COLO668 (cell line): ENCODE measurements around the gene DDX54.
A peak's percentile ranks its signal among the peaks of the same experiment; 100 is the strongest.

Experiments used
- DNase-seq: peaks from one replicate; lab custom pipeline; 2025; ENCODE audit not compliant: unreplicated experiment; lab: John Stamatoyannopoulos, UW

DDX54 gene

DNA sequence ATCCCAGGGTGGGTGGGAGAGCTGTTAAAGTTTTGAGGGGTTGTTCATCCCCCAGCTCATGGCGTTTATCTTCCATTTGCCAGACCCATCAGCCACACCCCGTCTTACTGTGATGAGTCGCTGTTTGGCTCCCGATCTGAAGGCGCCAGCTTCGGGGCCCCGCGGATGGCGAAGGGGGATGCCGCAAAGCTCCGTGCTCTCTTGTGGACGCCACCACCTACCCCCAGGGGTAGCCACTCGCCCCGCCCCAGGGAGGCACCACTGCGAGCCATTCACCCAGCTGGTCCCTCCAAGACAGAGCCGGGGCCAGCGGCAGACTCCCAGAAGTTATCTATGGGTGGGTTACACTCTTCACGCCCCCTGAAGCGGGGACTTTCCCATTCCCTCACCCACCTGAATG is 5.9 kb upstream of the DDX54 start:
- no peak for DNase-seq

DNA sequence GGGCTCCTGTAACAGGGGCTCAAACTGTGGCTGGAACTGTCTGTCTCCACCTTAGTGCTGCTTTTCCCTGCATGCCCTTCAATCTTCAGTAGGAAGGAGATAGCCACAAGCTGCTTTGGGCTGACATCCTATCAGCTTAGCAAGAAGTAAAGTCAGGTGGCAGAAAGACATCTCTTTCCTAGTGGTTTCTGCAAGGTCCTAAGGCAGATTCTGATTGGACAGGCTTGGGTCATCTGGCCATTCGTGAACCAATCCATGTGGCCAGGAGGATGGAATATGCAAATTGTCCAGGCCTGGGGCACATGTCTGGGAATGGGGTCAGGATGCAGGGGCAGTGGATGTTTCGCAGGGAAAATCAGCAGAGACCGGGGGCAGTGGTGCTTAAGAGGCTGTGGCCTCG is 5.5 kb upstream of the DDX54 start:
- DNase-seq, result no peak

DNA sequence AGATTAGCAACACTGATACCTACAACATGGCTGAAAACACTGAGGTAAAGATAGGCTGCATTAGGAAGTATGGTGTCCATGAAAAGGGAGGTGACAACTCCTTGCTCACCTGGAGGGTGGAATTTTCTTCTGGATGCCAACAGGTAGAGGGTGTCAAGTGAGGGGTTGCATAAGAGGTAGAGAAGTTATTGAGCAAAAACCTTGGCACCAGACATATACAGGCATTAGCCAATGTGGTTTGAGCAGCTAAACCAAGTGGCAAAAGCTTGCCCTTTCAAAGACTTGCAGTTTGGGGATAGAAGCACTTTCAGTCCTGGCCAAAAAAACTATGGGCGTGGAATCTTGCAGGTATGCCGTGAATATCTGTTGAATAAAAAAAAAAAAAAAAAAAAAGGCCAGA is 4.1 kb upstream of the DDX54 start:
- DNase-seq, result no peak

DNA sequence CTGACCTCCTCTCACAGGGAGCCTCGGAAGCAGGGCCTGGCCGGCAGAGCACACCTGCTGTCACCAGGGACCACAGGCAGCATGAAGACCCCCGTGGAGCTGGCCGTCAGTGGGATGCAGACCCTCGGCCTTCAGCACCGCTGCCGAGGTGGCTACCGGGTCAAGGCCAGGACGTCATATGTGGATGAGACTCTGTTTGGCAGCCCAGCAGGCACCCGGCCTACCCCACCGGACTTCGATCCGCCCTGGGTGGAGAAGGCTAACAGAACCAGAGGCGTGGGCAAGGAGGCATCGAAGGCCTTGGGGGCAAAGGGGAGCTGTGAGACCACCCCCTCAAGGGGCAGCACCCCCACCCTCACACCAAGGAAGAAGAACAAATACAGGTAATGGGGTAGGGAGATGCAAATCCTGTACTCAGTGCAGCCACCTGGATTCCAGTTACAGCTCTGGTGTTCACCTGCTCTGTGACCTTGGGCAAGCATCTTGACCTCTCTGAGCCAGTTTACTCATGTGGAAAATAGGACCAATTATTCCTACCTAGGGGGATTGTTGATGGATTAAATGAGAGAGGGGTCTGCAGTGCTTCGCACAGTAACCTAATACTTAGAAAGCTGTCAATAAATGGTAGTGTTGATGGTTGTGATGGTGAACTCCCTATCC is 1.5 kb upstream of the DDX54 start:
- DNase-seq, result no peak

GRCh38 chr12:113186033-113186365 is 721 bp upstream of the DDX54 start:
- DNase-seq, result no peak

DNA sequence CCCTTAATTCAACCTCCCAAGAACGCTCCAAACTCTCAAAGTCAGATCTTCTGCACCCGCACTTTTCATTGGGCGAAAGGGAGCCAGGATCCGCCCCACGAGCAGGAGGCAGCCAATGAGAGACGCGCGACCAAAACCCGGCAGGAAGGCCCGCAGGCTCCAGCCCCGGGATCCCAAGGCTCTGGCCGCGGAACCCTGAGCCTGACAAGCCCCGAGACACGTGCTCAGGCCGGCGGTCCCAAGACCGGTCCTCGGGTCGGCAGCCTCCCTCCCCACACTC is 438 bp downstream of the DDX54 start:
- peak; percentile 90 for DNase-seq

DNA sequence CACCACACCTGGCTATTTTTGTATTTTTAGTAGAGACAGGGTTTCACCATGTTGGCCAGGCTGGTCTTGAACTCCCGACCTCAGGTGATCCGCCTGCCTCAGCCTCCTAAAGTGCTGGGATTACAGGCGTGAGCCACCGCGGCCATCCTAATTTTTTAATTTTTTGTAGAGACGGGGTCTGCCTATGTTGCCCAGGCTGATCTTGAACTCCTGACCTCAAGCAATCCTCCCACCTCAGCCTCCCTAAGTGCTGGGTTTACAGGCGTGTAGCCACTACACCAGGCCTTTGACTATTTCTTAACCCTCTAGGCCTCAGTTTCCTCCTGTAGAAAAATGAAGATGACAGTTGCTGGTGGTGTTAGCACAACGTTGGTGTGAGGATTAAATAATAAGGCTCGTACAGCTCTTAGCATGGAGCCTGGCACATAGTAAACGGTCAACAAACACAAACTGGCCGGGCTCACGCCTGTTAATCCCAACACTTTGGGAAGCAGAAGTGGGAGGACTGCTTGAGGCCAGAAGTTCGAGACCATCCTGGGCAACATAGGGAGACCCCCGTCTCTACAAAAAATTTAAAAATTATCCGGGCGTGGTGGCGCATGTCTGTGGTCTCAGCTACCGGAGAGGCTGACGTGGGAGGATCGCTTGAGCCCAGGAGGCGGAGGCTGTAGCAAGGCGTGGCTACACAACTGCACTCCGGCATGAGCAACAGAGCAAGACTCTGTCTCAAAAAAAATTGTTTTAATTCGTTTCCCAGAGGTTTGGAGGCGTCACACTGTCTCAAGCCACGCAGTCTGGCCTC is 979 bp downstream of the DDX54 start:
- peak; percentile 67 for DNase-seq

DNA sequence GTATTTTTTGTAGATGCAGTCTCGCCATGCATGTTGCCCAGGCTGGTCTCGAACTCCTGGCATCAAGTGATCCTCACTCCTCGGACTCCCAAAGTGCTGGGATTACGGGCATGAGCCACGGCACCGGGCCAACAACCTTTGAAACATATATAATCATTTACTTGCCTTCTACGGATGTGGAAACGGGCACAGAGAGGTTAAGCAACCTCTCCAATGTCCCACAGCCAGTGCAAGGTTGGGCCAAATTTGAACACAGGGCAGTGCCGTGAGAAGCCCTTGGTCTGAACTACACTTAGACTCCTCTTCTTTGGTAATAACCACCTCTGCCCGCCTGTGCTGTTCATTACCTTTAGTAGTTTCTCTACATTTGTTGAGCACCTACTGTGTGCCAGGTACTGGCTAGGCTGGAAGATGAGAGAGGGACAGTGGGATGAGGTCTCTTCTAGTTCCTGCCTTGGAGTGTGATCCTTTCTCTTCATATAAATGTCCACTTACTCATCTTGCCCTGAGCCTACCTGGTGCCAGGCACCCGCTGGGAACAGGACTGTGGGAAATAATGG is 2.2 kb downstream of the DDX54 start:
- no peak for DNase-seq

DNA sequence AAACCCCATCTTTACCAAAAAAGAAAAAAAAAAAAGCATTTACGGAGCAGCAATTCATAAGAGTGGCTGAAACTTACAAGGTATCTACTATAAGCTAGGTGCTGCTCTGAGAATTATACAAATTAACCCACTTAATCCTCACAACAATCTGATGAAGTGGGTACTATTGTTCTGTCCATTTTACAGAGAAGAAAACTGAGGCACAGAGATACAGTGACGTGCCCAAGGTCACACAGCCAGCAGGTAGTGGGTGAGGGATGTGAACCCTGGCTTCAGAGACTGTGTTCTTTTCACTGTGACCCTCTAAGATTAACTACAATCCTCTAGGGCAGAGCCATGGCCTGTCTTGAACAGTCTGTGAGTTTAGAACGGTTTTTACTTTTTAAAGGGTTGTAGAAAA is 3.3 kb downstream of the DDX54 start:
- no peak for DNase-seq

DNA sequence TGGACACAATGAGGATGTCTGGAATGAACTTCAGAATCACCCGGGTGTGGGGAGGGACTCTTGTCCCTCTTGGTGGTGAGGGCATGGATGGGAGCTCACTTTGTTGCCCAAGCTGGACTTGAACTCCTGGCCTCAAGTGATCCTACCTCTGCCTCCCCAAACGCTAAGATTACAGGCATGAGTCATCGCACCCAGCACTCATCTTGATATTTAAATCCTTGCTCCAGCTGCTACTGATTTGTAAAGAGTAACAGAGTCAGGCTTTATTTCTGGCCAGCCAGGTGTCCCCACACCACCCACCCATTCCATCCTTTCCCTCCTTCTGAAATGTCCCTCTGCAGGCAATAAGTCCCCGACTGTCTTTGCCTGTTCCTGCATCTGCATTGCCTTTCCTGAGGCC is 4.9 kb downstream of the DDX54 start:
- no peak for DNase-seq

- DNase-seq, result no peak
Observed at GRCh38 chr12:113179023-113179422, 6.3 kb downstream of the DDX54 start.

DNA sequence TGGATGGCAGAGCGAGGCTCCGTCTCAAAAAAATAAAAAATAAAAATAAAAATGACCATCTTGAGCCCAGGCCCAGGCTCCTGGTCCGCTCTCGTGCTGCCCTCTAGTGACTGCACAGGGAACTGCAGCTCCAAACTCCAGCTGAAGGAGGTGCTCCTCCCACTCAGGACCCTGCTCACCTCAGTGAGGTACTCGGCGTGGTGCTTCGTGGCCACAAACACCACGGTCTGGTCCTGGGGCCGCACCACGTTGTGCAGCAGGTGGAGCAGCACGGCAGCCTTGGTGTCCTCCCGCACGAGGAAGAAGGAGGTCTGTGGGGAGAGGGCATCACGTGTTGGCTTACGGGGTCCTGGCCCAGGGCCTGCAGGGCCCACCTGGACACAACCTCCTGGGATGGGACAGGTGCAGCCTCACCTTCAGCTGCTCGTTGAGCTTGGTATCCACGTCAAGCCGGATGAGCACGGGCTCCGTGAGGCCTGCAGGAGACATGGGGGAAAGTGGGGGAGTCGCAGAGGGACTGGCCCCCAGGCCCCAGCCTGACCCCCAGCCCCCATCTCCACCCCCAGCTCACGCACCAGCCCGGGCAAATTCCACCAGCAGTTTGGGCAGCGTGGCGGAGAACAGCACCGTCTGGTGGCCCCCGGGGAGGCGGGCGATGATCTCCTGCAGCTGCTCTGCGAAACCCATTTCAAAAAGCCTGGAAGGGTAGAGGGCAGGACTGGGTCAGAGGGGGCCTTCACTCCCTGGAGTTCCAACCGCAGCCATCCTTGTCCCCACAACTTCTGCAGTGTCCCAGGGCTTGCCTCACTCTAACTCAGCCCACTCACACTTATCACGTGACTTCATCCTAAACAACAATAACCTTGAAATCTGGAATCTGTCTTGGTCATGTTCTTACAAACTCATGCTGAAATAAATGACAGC is 10.6 kb downstream of the DDX54 start:
- peak; percentile 69 for DNase-seq

DNA sequence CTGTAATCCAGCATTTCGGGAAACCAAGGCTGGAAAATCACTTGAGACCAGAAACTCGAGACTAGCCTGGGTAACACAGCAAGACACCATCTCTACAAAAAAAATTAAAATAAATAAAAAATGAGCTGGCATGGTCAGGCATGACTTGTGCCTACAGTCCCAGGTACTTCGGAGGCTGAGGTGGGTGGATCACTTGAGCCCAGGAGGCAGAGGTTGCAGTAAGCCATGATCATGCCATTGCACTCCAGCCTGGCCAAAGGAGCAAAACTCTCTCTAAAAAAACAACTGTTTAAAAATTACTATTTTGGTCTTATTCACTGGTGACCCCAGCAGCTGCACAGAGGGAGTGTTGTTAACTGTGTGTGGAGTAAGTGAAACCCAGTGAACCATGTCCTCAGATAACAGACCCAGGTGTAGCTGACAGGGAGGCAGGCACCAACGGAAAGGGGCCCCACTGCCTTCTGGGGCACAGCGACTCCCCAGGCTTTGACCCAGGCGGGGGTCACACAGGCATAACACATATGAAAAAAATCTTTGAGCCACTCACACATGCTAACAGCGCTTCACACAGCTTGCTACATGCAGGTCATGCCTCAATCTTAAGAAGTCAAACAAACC is 12.1 kb downstream of the DDX54 start:
- DNase-seq, result no peak

GRCh38 chr12:113172185-113172584 is 13.1 kb downstream of the DDX54 start:
- no peak for DNase-seq

DNA sequence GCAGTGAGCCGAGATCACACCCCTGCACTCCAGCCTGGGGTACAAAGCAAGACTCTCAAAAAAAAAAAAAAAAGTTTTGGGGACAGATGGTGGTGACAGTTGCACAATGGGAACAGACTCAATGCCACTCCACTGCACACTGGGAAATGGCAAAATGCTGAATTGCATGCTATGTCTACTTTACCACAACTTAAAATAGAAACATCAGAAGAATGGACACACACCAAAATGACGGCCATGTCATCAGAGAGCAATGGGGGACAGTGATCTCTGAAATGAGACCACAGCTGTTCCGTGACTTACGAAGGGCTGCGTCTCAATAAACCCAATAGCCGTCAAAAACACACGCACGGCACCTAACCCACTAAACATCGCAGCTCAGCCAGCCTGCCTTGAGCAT is 13.7 kb downstream of the DDX54 start:
- DNase-seq, result no peak

DNA sequence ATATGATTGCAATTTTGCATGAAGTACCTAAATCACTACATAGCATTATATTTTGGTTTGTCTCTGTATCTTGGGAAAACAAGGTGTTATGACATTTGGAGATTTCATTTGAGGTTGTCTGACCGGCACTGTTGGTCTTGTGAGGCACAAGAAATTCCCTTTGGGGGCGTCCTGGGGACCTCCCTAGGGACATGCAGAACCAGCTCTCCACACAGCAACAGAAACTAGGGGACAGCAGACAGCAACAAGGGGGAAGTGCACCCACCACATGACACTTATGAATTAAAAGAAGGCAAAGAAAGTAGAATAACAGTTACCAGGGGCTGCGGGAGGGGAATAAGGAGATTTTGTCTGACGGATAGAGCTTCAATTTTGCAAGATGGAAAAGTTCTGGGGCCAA is 14.4 kb downstream of the DDX54 start:
- no peak for DNase-seq

DNA sequence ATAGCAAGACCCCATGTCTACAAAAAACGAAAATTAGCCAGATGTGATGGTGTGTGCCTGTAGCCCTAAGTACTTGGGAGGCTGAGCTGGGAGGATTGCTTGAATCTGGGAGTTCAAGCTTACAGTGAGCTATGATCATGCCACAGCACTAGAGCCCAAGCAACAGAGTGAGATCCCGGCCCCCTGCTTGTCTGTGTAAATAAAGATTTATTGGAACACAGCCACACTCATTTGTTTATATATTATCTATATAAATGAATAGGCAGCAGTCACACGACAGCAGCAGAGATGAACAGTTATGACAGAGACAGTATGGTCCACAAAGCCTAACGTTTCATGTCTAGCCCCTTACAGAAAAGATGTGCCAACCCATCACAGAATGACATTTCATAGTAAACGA is 14.8 kb downstream of the DDX54 start:
- no peak for DNase-seq

DNA sequence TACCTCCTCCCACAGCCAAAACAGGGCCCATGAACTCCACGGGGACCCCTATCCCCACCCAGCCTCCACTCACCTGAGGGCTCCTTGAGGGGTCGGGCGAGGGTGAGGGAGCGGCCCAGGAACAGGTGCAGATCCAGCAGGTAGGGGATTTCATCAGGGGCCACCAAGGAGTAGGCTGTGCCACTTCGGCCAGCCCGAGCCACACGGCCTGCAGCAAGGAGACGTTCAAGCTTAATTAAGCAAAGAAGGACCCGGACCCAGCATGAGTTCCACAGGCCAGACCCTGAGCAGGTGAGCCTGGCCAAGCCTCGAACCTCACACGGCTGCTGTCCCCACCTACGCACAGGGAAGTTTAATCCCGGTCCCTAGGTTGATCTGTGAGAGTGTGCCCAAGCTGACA is 15.6 kb downstream of the DDX54 start:
- no peak for DNase-seq

DNA sequence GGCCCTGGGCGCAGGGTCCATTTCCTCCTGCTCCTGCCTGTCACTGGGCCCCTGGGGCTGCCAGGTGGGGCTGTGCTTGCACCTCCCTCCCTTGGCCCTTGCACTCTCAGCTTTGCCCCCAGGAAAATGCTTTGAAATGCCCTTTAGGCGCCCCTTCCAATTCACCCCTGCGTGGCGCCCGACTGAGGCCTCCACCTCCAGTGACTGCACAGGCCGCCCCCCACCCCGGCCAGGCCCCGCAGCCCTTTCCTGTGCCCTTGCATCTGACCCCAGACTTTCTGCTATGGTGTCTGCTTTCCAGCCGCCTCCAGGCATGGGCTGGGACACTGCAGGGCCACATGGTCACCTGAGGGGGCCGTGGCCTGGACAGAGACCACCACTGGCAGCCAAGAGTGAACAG is 17.4 kb downstream of the DDX54 start:
- DNase-seq, result no peak

- DNase-seq, result no peak
Observed at GRCh38 chr12:113165521-113166450, 19.5 kb downstream of the DDX54 start.
